Glomerular visceral epithelial cell (primary cell): ENCODE measurements around the gene PDZD2.

Source experiments
- DNase-seq: peaks from one replicate; pipeline ENCODE4 v3.0.0-alpha.2; 2016; ENCODE audit errors: extremely low spot score

The PDZD2 gene

DNA sequence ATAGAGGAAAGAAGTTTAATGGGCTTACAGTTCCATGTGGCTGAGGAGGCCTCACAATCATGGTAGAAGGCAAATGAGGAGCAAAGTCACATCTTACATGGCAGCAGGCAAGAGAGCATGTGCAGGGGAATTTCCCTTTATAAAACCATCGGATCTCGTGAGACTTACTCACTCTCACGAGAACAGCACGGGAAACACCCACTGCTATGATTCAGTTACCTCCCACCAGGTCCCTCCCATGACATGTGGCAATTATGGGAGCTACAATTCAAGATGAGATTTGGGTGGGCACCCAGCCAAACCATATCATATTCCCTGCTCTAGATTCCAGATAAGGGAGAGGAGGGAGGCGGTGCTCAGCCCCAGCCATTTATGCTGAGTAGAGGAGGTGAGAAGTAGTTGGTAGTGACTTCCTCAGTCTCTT lies 336.3 kb downstream of the PDZD2 start:
- peak; percentile 20 for DNase-seq

DNA sequence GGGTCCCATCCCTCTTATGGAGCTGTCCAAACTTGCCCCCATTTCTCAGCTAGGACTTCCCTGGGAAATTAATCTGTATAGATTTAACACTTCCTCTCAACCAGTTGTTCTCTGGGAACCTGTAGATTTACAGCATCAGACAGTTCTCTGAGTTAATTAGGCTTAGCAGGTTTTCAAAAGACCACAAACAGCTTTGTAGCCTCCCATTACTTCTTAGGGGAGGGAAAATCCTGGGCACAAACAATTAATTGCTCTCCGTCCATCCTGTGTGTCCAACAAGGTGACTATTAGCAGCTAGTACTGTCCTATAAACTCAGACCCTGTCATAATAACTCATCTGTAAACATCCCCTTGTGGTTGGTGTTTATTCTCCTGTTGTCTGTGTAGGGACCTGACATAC lies 337.2 kb downstream of the PDZD2 start:
- DNase-seq, result no peak

DNA sequence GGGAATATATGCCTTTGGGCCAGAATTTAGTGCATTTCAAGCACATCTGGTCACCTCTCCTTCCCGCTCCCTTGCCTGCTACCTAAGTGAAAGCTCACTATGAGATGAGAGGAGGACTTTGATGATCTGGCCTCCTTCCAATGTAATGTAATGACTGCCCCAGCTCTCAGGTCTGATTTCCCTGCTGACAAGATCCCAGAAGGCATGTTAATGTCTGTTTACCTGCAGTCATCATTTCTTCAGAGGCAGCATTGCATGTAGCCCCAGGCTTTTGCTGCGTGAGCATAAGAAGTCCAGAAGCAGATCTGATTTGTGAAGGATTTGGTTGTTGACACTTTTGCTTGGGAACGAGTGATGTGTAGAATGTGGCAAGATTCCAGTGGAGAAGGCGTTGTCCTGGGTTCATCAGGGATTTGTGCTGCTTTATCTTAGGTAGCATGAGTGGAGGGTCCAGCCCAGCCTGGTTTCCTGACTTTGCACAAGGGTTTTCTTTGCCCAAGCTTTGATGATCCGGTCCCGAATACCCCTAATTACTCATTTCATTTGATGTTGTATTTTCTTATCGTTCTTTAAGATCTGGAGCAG lies 342.5 kb downstream of the PDZD2 start:
- DNase-seq, result no peak

DNA sequence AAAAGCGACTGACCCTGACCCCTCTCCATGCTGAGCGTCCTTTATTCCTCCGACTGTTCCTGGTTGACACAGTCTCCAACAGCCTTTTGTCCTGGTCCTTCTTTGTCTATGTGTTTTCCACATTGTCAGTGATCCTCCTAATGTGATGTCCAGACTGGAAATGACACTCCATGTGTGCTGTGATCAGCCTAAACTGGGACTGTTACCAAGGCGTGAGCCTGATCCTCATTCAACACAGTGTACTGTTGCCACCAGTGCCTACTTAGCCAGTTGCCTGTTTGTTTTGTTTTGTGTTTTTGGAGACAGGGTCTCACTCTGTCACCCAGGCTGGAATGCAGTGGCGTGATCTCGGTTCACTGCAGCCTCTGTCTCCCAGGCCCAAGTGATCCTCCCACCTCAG lies 343.1 kb downstream of the PDZD2 start:
- no peak for DNase-seq

DNA sequence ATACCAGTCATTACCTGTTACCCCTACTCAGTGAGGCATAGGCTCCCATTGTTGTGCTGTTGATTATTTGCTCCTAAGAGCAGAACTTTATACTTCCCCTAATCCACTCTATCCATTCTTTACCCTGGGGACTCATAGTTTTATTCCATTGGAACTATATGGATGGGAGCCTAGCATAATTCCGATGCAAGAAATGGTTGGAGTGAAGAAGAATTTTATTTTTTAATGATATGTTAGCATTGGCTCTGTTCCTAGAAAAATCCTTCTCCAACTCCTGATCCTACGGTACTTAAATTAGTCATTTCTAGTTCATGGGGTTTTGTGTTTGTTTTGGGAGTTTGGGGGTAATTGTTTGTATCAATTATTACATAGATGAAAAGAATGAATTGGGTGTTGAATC lies 343.7 kb downstream of the PDZD2 start:
- DNase-seq, result no peak

DNA sequence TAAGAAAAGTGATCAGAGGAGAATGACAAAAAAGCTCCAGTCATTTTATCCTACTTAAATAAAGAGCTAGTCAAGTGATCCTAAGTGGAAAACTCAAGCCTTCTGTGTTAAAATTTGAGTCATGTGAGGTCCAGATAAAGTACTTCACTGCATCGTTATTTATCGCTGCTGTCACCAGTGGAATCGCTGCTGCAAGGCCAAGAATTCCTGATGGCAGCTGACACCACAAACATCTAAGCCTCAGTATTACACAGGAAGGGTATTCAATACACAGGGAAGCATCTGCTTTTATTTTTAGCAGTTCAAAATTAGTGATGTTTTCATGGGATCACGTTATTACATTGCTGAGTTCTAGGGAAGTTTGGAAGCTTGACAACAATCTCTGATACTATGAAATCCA lies 344.9 kb downstream of the PDZD2 start:
- DNase-seq, result no peak

DNA sequence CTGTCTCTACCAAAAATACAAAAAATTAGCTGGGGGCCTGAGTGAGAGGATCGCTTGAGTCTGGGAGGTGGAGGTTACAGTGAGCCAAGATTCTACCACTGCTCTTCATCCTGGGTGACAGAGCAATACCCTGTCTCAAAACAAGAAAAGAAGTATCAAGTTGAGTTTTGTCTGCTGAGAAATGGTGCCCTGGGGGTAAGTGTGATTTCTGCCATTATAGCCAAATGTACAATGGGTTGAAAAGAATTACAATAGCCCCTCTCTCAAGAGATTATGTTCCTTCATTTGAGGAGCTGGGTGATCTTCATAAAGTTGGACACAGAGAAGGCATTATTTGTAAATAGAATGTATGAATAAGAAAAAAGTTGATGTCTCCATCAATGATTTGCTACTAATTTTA lies 345.8 kb downstream of the PDZD2 start:
- DNase-seq, result no peak

DNA sequence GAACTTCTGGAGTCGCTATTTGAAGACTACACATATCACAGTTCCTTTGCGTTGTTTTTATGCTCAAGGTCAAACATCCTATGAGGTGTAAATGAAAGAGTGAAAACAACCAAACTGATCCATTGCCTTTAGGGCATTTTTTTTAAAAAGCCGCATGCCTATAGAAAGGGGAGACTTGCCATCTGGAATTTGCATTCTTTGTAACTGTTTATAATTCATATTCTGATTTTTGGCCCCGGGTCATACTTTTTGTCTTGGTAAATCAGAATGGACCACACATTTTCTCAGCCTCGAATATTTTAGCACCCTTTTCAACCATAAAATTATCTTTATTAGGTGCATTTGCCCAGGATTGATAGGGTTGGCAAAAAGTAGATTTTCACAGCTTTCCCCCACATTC lies 347.2 kb downstream of the PDZD2 start:
- no peak for DNase-seq

DNA sequence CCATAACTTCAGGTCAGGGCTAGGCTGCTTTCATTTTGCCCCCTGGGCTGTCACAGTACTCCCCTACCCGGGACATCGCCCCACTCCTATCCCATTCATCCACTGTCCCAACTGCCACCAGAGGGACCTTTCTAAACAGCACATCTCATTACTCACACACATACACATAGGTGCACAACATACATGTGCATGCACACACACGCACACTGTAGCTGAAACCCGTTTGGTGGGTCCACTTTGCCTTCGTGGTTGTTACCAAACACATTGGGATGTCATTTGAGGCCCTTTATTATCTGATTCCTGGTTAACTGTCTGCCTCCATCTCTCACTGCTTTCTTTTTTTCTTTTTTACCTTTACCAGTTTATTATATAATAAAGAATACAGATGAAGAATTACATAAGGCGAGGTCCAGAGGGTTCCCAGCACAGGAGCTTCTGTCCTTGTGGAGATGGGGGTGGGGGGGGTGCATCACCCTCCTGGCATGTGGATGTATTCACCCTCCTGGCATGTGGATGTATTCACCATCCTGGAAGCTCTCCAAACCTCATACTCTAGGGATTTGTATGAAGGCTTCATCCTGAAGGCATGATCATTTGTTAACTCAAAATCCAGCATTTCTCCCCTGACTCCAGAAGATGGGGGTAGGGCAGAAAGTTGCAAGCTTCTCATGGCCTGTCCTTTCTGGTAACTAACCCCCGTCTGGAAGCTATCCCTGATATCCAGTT lies 349.2 kb downstream of the PDZD2 start:
- DNase-seq, result peak; percentile 99

DNA sequence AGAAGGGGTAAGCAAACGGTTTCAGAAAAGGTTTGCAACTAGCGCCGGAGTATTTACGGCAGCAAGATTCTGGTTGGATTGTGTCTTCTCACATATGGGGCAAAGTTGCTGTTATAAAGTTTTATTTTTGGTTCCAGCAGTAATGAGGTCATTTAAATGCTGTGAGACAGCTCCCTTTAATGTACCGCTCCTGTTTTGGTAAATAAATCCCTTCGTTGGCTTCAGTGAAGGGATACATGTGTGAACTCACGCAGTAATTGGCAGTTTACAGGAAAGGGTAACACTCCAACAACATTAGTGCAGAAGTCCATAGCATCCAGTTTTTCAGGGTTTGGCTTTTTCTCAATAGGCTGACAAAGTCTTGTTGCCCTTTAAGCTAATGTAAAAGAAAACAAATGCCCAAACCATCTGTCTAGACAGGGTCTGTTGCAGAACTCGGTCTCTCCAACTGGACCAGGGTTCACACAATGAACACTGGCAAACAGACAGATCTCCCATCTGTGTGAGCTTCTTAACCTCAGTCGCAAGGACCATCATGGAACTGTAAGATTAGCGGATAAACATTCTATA lies 351.2 kb downstream of the PDZD2 start:
- DNase-seq, result no peak

DNA sequence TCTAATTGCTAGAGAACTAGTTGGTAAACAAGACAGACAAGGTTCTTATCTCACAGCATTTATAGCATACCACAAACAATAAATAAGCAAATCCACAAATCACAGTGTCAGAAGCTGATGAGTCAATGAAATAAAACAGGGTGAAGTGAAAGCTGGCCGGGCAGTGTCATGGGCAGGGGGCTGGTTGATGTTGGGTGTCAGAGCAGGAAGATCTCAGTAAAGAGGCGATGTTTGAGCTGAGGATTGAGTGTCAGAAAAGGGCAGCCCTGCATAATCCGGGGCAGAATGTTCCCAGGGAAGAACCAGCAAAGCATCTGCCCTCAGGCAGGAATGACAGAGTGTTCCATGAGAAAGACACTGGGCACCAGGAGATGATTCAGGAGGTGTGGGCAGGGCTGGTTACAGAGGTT lies 351.8 kb downstream of the PDZD2 start:
- DNase-seq, result peak; percentile 35

DNA sequence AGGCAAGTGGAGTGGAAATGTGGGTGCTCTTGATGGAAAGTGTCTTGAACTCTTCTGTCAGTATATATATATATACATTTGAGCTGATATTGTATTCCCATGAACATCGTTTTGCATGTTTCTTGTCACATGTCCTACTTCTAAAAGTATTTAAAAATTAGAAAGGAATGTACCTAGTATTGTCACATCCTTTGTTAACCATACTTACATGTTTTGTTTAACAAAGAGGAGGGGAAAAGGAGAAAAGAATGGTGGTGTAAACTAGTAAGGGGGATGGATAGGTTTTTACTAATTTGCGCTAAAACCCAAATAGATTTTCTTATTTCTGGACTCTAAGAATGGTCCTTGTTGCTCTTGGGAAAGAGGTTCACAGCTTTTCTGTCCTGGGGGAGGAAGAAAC lies 353.4 kb downstream of the PDZD2 start:
- DNase-seq, result no peak

DNA sequence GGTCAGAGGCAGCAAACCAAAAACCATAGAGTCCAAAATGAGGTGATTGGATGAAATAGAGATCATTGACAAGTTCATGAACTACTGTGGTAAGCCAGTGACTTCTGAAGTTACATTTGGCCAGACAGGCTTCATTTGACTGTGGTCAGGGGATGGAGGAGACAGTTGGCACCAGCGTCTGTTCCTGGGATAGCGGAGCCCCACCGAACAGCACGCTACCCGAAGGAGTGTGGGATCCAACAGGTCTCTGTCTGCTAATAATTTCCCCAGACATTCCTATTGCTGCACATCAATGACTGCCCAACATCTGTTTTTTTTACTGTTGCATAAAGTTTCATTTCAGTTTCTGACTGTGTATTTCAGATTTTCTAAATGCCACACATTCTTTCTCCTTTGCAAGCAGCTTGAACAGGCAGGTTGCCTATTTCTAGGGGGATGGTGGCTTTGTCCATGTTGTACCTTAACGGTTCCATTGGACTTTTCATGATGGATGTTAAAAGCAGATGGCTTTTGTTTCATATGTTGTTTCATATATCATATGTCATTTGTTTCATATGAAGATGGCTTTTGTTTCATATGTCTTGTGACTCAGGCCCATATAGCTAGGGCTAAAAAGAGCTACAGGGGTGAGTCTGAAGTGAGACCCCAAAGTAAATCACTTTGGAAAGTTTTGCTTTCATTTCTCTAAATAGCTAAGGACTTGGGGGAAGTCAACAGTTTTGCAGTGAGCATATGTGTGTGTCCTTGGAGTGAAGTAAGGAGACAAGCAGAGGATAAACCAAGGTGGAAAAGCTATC lies 354.4 kb downstream of the PDZD2 start:
- DNase-seq, result peak; percentile 96

DNA sequence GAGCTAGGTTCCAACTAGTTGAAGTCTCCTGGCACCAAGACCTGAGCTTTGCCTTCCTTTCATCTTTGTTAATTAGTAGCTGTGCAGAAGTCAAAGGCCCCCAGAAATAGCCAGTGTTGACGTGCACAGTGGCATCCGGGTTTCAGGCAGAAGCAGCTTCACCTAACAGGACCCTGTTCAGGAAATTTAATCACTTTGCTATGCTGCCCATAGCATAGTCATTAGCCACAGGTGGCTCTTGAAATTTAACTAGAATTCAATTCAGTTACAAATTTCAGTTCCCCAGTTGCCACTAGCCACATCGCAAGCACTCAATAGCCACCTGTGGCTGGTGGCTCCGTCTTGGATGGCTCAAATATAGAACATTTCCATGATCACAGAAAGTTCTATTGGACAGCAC lies 356.1 kb downstream of the PDZD2 start:
- DNase-seq, result no peak

DNA sequence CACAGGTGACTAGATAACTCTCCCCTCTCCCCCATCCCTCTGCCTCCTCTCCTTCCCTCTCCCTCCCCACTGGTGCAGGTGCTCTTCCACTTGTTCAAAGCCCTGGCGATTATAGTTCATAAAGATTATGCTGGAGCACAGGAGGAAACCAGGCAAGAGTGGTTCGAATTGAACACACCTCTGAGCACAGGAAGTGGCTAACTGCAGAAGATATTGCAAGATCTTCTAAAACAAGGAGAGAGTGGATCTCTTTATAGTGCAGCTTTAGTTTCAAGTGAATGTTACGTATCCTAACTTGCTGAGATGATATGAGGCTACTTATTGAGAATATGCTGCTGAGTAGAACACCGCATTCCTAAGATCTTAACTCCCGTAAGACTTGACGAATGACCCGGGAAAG lies 356.8 kb downstream of the PDZD2 start:
- no peak for DNase-seq

DNA sequence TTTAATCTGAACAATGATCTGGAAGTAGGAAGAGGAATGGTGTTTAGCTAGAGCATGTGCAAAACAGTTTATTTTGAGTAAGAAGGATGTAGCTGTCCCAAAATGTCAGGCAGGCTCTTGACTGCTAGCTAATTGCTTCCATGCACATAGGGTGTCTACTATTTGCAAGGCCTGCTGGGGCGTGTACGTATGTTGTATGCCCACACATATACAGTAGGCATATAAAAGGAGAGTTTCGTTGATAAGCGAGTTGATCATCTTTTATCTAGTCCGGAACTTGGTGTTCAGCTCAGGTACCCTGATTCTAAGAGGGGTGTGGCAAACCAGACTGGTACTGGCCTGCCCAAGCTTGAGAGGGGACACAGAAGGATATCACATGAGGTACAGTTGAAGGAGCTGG lies 358.0 kb downstream of the PDZD2 start:
- no peak for DNase-seq

DNA sequence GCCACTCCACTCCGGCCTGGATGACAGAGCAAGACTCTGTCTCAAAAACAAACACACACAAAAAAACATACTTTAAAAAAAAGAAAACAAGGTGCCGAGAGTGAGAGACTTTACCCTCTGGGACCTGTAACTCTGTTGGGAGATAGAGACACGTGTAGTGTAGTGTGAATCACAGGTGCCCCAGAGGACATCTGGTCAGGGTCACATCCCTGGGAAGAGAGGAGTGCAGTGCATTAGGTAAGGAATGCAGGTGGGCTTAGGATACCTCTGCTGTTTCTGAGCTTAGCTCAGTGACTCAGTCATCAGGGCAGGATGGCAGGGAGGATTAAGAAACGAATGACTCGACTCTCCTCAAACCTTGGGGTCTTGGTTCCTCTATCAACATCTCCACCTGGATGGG lies 360.5 kb downstream of the PDZD2 start:
- DNase-seq, result no peak

DNA sequence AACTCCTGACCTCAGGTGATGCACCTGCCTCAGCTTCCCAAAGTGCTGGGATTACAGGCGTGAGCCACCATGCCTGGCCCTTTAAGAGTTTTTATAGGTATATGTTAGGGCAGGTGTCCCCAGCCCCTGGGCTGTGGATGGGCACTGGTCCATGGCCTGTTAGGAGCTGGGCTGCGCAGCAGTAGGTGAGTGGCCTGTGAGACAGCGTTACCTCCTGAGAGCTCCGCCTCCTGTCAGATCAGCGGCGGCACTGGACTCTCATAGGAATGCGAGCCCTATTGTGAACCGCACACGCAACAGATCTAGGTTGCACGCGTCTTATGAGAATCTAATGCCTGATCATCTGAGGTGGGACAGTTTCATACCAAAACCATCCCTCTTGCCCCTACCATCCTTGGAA lies 361.8 kb downstream of the PDZD2 start:
- no peak for DNase-seq

DNA sequence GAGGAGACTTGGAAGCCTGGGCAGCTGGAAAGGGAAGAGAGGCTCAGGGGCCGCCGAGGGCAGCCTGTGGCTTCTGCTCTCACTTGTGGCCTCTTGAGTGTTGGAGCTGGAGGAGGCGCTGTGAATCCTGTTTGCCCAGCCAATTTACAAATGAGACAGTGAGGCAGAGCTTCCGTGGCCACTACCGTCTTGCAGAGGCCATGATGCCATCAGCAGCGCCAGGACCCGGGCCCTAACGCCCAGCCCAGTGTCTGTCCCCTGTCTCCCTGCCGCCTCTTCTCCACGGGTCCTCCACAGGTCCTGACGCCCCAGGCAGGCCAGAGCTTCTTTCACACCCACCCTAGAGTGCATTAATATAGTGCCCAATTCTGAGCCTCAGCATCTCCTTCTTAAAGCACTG lies 362.4 kb downstream of the PDZD2 start:
- DNase-seq, result no peak

DNA sequence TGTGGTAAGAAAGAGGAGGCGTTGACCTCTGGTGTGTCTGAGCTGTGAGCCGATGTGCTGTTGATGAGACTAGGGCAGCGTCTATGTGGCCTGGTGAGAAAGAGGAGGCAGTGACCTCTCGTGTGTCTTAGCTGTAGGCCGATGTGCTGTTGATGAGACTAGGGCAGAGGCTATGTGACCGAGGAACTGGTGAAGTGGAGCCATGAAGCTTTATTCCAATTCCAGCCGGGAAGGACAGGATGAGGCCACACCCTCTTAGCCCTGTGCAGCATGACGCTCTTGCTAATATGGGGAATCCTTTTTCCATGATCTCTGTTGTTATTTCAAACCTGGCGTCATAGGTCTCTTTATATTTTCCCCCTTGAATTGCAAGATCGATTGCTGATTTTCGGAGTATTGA lies 362.8 kb downstream of the PDZD2 start:
- DNase-seq, result no peak

DNA sequence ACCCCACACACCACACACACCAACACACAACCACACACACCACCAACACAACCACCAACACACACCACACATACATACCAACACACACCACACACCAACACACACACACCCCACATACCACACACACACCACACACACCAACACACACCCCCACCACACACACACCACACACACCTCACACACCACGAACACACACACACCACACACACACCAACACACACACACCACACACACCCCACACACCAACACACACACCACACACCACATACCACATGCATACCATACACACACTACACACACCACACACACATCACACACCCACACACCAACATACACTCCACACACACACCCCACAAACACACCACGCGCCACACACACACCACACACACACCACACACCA lies 363.8 kb downstream of the PDZD2 start:
- no peak for DNase-seq

DNA sequence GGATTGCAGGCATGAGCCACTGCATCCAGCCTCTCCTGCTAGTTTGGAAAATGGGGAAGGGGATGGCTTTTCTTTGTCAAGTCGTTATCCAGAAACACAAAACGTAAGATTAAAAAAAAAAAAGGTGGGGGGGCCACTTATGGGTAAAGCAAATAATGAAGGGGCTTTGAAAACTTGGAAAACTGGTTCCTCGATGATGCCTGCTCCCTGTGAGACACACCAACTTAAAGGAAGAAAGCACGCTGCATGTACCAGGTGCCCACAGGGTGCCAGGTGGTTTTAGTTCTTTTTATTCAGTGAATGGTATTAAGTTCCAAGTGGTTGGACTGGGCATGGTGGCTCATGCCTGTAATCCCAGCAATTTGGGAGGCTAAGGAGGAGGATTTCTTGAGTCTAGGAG lies 365.1 kb downstream of the PDZD2 start:
- DNase-seq, result no peak

DNA sequence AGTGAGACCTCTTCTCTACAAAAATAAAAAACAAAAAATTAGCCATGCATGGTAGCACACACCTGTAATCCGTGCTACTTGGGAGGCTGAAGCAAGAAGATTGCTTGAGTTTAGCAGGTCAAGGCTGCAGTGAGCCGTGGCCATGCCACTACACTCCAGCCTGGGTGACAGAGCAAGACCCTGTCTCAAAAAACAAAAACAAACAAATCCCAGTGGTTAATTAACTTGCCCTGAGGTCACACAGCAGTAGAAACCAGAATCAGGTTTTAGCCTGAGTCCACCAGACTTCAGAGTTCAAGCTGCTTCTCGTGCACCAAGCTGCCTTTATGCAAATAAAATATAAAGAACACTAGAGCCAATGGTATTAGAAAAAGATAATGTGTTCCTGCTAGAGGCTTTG lies 365.5 kb downstream of the PDZD2 start:
- no peak for DNase-seq
